HepG2 (cell line): ENCODE measurements around the gene IMMT. TPM values are rescaled to one million over a fixed set of nuclear protein-coding genes. Genes with fewer than 3 reads are reported as not detected.

ENCODE experiments used
- ATF2 ChIP-seq: sonication (generic); formaldehyde crosslinking; IDR thresholded peaks from 2 replicates; pipeline ENCODE4 v1.4.0; 2020; ENCODE audit warnings: missing genetic modification reagents
- CREB1 ChIP-seq, 2 experiments: fragments of 450-650 bp in 1 of 2; IDR thresholded peaks; 2 replicates each; pipeline ENCODE4 v1.6.1; 2016 to 2017; ENCODE audit warnings: control low read depth in 1 of 2, mild to moderate bottlenecking in 1 of 2, missing compliant biosample characterization in 1 of 2, missing genetic modification characterization in 1 of 2
- GATA4 ChIP-seq: sonication (generic); IDR thresholded peaks from 2 replicates; pipeline ENCODE4 v1.6.1; 2016; ENCODE audit warnings: antibody characterized with exemption, low read depth, borderline replicate concordance
- HDAC2 ChIP-seq: sonication (generic); formaldehyde crosslinking; IDR thresholded peaks from 2 replicates; pipeline ENCODE4 v1.4.0; 2020; ENCODE audit warnings: missing genetic modification reagents
- MED1 ChIP-seq: sonication (generic); formaldehyde crosslinking; IDR thresholded peaks from 2 replicates; pipeline ENCODE4 v1.4.0; 2020; ENCODE audit warnings: missing genetic modification reagents
- MIXL1 ChIP-seq: IDR thresholded peaks from 2 replicates; pipeline ENCODE4 v1.6.1; 2016
- PHB2 ChIP-seq: fragments of 450-650 bp; IDR thresholded peaks from 2 replicates; pipeline ENCODE4 v1.6.1; 2018; ENCODE audit not compliant: partially characterized antibody
- RARA ChIP-seq: IDR thresholded peaks from 2 replicates; pipeline ENCODE4 v1.6.1; 2016; ENCODE audit warnings: missing genetic modification reagents, missing compliant biosample characterization
- SOX5 ChIP-seq: IDR thresholded peaks from 2 replicates; pipeline ENCODE4 v1.6.1; 2016; ENCODE audit warnings: borderline replicate concordance
- SRY ChIP-seq: sonication (generic); formaldehyde crosslinking; IDR thresholded peaks from 2 replicates; pipeline ENCODE4 v1.8.0; 2022; ENCODE audit warnings: mild to moderate bottlenecking, missing genetic modification reagents
- TAF1 ChIP-seq: sonication (generic); formaldehyde crosslinking; IDR thresholded peaks from 2 replicates; pipeline ENCODE4 v1.4.0; 2020; ENCODE audit warnings: missing genetic modification reagents
- TOE1 ChIP-seq: sonication (generic); formaldehyde crosslinking; IDR thresholded peaks from 2 replicates; pipeline ENCODE4 v1.4.0; 2020; ENCODE audit warnings: mild to moderate bottlenecking, missing genetic modification reagents
- ZBTB14 ChIP-seq: sonication (generic); formaldehyde crosslinking; IDR thresholded peaks from 2 replicates; pipeline ENCODE4 v1.4.0; 2020; ENCODE audit warnings: missing genetic modification reagents
- ZBTB21 ChIP-seq: sonication (generic); formaldehyde crosslinking; IDR thresholded peaks from 2 replicates; pipeline ENCODE4 v1.4.0; 2020; ENCODE audit warnings: missing genetic modification reagents
- ZBTB37 ChIP-seq: sonication (generic); formaldehyde crosslinking; IDR thresholded peaks from 2 replicates; pipeline ENCODE4 v1.4.0; 2020; ENCODE audit warnings: mild to moderate bottlenecking, missing genetic modification reagents
- ZC3H4 ChIP-seq: sonication (generic); formaldehyde crosslinking; IDR thresholded peaks from 2 replicates; pipeline ENCODE4 v1.4.0; 2020; ENCODE audit warnings: missing genetic modification reagents, borderline replicate concordance
- ZFP62 ChIP-seq: sonication (generic); formaldehyde crosslinking; IDR thresholded peaks from 2 replicates; pipeline ENCODE4 v1.4.0; 2020; ENCODE audit warnings: missing genetic modification reagents
- ZKSCAN8 ChIP-seq: IDR thresholded peaks from 2 replicates; pipeline ENCODE4 v1.6.1; 2016; ENCODE audit warnings: borderline replicate concordance, missing genetic modification reagents, missing compliant biosample characterization
- ZNF12 ChIP-seq: sonication (generic); formaldehyde crosslinking; IDR thresholded peaks from 2 replicates; pipeline ENCODE4 v1.5.0; 2020; ENCODE audit warnings: missing genetic modification reagents
- ZNF205 ChIP-seq: IDR thresholded peaks from 2 replicates; pipeline ENCODE4 v1.6.1; 2018; ENCODE audit warnings: missing biosample characterization, missing genetic modification reagents
- ZNF276 ChIP-seq: sonication (generic); formaldehyde crosslinking; IDR thresholded peaks from 2 replicates; pipeline ENCODE4 v1.4.0; 2020; ENCODE audit warnings: mild to moderate bottlenecking, low read depth, missing genetic modification reagents
- ZNF460 ChIP-seq: sonication (generic); formaldehyde crosslinking; IDR thresholded peaks from 2 replicates; pipeline ENCODE4 v1.5.1; 2020; ENCODE audit warnings: missing genetic modification reagents, mild to moderate bottlenecking, borderline replicate concordance
- ZNF510 ChIP-seq: sonication (generic); formaldehyde crosslinking; IDR thresholded peaks from 2 replicates; pipeline ENCODE4 v1.4.0; 2020; ENCODE audit warnings: low read depth, mild to moderate bottlenecking, missing genetic modification reagents
- ZNF564 ChIP-seq: sonication (generic); formaldehyde crosslinking; IDR thresholded peaks from 2 replicates; pipeline ENCODE4 v1.8.1; 2023; ENCODE audit warnings: mild to moderate bottlenecking, missing genetic modification reagents
- ZNF724P ChIP-seq: sonication (generic); formaldehyde crosslinking; IDR thresholded peaks from 2 replicates; pipeline ENCODE4 v1.8.0; 2022; ENCODE audit warnings: missing genetic modification reagents, borderline replicate concordance
- polyA plus RNA-seq, 8 experiments: library from polyadenylated mRNA; depleted of rRNA in 3 of 8; stranded (reverse) in 7 of 8; unstranded in 1 of 8; fragments of >200 nt; fragmentation: Illumina TruSeq in 4 of 8; extraction: Trizol in 4 of 8; gene quantifications; 2 replicates each; pipeline versions ENCODE4 v1.2.1 to v1.2.3, GENCODE V29; 2011 to 2016; ENCODE audit warnings: low read depth in 4 of 8, missing spikeins in 1 of 8, mixed read lengths in 1 of 8; ENCODE audit not compliant: insufficient read depth in 1 of 8
- total RNA-seq, 5 experiments: library from RNA; depleted of rRNA; stranded (reverse); fragments of >200 nt; fragmentation: Illumina TruSeq; extraction: Trizol; gene quantifications; 2 replicates each; pipeline ENCODE4 v1.2.3, GENCODE V29; 2016; ENCODE audit warnings: low read depth in 1 of 5

The IMMT gene
- total and polyA plus RNA-seq, 2 of the 13 experiments (the other 11 are each of a cell fraction or from before 2014, with no cell fraction given), result 63.5 to 119 TPM

- peak; percentile 73; the same call in 1 of the 2 replicates for TF ChIP-seq ZNF724P
- TF ChIP-seq ZBTB21 (CRISPR knock-in tag), result peak; percentile 45; the same call in 1 of the 2 replicates
- TF ChIP-seq MED1 (CRISPR knock-in tag), result peak; percentile 67
- TF ChIP-seq TOE1 (CRISPR knock-in tag), result no peak; the same call in 1 of the 2 replicates
- TF ChIP-seq MIXL1, result peak; percentile 45
- TF ChIP-seq GATA4, result no peak; the same call in 1 of the 2 replicates
- peak; percentile 76 for TF ChIP-seq ATF2 (CRISPR knock-in tag)
- 0 out of 2 replicates have a peak, but pooled peaks have one; percentile 48 for TF ChIP-seq ZBTB37
- TF ChIP-seq ZFP62, result no peak
- peak; percentile 99 for TF ChIP-seq TAF1 (CRISPR knock-in tag)
- peak; percentile 86; the same call in 1 of the 2 replicates for TF ChIP-seq ZNF276 (CRISPR knock-in tag)
- no peak for TF ChIP-seq PHB2
- TF ChIP-seq SOX5, result peak; percentile 36; the same call in 1 of the 2 replicates
- TF ChIP-seq ZNF205, result peak; percentile 28; the same call in 1 of the 2 replicates
- peak; percentile 85 for TF ChIP-seq CREB1 (IDR thresholded peaks at IDR 0.05)
- peak; percentile 94 for TF ChIP-seq CREB1 (CRISPR knock-in tag; IDR thresholded peaks at IDR 0.05)
- TF ChIP-seq RARA (CRISPR knock-in tag), result peak; percentile 44; the same call in 1 of the 2 replicates
- no peak for TF ChIP-seq ZBTB14 (CRISPR knock-in tag)
- peak; percentile 78; the same call in 1 of the 2 replicates for TF ChIP-seq ZNF564 (CRISPR knock-in tag)
- TF ChIP-seq ZKSCAN8, result no peak
- TF ChIP-seq ZNF460 (CRISPR knock-in tag), result no peak
- TF ChIP-seq ZC3H4 (CRISPR knock-in tag), result peak; percentile 39; the same call in 1 of the 2 replicates
- TF ChIP-seq HDAC2 (CRISPR knock-in tag), result peak; percentile 76
- TF ChIP-seq SRY, result peak; percentile 97
- peak; percentile 34; the same call in 1 of the 2 replicates for TF ChIP-seq ZNF510 (CRISPR knock-in tag)
- no peak for TF ChIP-seq ZNF12 (CRISPR knock-in tag)
Observed at GRCh38 chr2:86105969-86106945, 89.0 kb downstream of the IMMT start, which contains the start of gene PTCD3 (continued).
